Skin of body (tissue), 2 donors: ENCODE data around the gene MAP2K1. TPM values are rescaled to one million over a fixed set of nuclear protein-coding genes. Genes with fewer than 3 reads are reported as not detected.
"Not testable (repeated sequence)": the region's sequence is repeated elsewhere in the genome, so short reads cannot be mapped to it uniquely, and the experiment has no call there.

Experiments
- DNase-seq: peaks from one replicate; lab custom pipeline; 2025; lab: John Stamatoyannopoulos, UW
- total RNA-seq: library from RNA; depleted of rRNA; stranded (reverse); fragments of >200 nt; gene quantifications from one replicate; pipeline ENCODE4 v1.2.3, GENCODE V29; 2014

The MAP2K1 gene
- total RNA-seq, 1 donor from 2014 or later, result 23.8 TPM

- DNase-seq, result not testable (repeated sequence)
Observed at GRCh38 chr15:66393037-66393436, 6.3 kb downstream of the MAP2K1 start.

- no peak for DNase-seq
Observed at GRCh38 chr15:66394472-66394871, 7.8 kb downstream of the MAP2K1 start.

- no peak for DNase-seq
Observed at GRCh38 chr15:66394915-66395314, 8.2 kb downstream of the MAP2K1 start.

GRCh38 chr15:66399276-66399675, 12.6 kb downstream of the MAP2K1 start:
- DNase-seq, result no peak

- no peak for DNase-seq
Observed at GRCh38 chr15:66400351-66400774, 13.7 kb downstream of the MAP2K1 start.

- DNase-seq, result no peak
Observed at GRCh38 chr15:66401130-66402021, 14.7 kb downstream of the MAP2K1 start.

GRCh38 chr15:66402761-66403284, 16.1 kb downstream of the MAP2K1 start:
- no peak for DNase-seq

- DNase-seq, result no peak
Observed at GRCh38 chr15:66403323-66403722, 16.6 kb downstream of the MAP2K1 start.

GRCh38 chr15:66404122-66404521, 17.4 kb downstream of the MAP2K1 start:
- DNase-seq, result no peak

GRCh38 chr15:66404532-66404931, 17.8 kb downstream of the MAP2K1 start:
- no peak for DNase-seq

GRCh38 chr15:66405007-66405406, 18.3 kb downstream of the MAP2K1 start:
- no peak for DNase-seq

- DNase-seq, result peak; percentile 93
Observed at GRCh38 chr15:66405615-66406014, 18.9 kb downstream of the MAP2K1 start.

GRCh38 chr15:66408254-66408653, 21.5 kb downstream of the MAP2K1 start:
- DNase-seq, result no peak

- no peak for DNase-seq
Observed at GRCh38 chr15:66408675-66409282, 22.1 kb downstream of the MAP2K1 start.

- no peak for DNase-seq
Observed at GRCh38 chr15:66409565-66410108, 22.9 kb downstream of the MAP2K1 start.

GRCh38 chr15:66411190-66411589, 24.5 kb downstream of the MAP2K1 start:
- no peak for DNase-seq

- DNase-seq, result no peak
Observed at GRCh38 chr15:66412220-66412619, 25.5 kb downstream of the MAP2K1 start.

GRCh38 chr15:66413579-66413978, 26.9 kb downstream of the MAP2K1 start:
- no peak for DNase-seq

GRCh38 chr15:66415360-66415759, 28.6 kb downstream of the MAP2K1 start:
- no peak for DNase-seq

- no peak for DNase-seq
Observed at GRCh38 chr15:66417736-66418135, 31.0 kb downstream of the MAP2K1 start.

- no peak for DNase-seq
Observed at GRCh38 chr15:66419471-66419870, 32.8 kb downstream of the MAP2K1 start.

- no peak for DNase-seq
Observed at GRCh38 chr15:66422347-66422746, 35.6 kb downstream of the MAP2K1 start.
